Panc1 (cell line): ENCODE data around the gene CACNG6. TPM values are rescaled to one million over a fixed set of nuclear protein-coding genes. Genes with fewer than 3 reads are reported as not detected.

ENCODE experiments used
- ATAC-seq: fragments of 200-7000 bp; cut with Tn5 transposase; 2 replicates; pipeline ENCODE4 v1.9.1; 2020; ENCODE audit warnings: mild to moderate bottlenecking, moderate library complexity
- BruUV-seq: library from RNA; stranded (reverse); fragments of 400-500 nt; replicated peaks from 2 replicates; lab custom pipeline; 2021; lab: Mats Ljungman, UMichigan
- CTCF ChIA-PET: fragments of 300-600 bp; sonication (Branson Sonifier 250); formaldehyde crosslinking; loops from one replicate; lab custom pipeline; 2022; ENCODE audit warnings: antibody characterized with exemption; lab: Charles Lee
- POLR2A ChIA-PET: fragments of 300-600 bp; sonication (Branson Sonifier 250); formaldehyde crosslinking; loops from one replicate; lab custom pipeline; 2022; ENCODE audit warnings: antibody characterized with exemption; lab: Charles Lee
- DNase-seq: peaks from one replicate; pipeline ENCODE4 v3.0.0-alpha.2; 2010; ENCODE audit warnings: low read depth, low spot score
- H3K27ac ChIP-seq: 2 replicates; pipeline ENCODE4 v1.5.1; 2011; ENCODE audit warnings: mild to moderate bottlenecking, low read length, inconsistent platforms
- H3K27me3 ChIP-seq: fragments of 200-500 bp; sonication (Bioruptor generic); 2 replicates; pipeline ENCODE4 v1.6.0; 2014; ENCODE audit warnings: low read length, inconsistent platforms; ENCODE audit not compliant: control insufficient read depth, insufficient read depth
- H3K36me3 ChIP-seq: fragments of 200-500 bp; sonication (Bioruptor generic); 2 replicates; pipeline ENCODE4 v1.5.1; 2014; ENCODE audit warnings: inconsistent platforms, mild to moderate bottlenecking, low read length, moderate library complexity; ENCODE audit not compliant: control insufficient read depth, insufficient read depth
- H3K4me1 ChIP-seq: 2 replicates; pipeline ENCODE4 v1.5.1; 2011; ENCODE audit warnings: inconsistent platforms, mild to moderate bottlenecking, low read length, moderate library complexity; ENCODE audit not compliant: control insufficient read depth, insufficient read depth
- H3K4me3 ChIP-seq, 2 experiments: 2 replicates each; pipeline ENCODE4 v1.5.1; 2011 to 2012; ENCODE audit warnings: low read depth in 2 of 2, low read length in 2 of 2, mild to moderate bottlenecking in 2 of 2, inconsistent platforms in 1 of 2, moderate library complexity in 1 of 2
- H3K9me3 ChIP-seq: fragments of 200-500 bp; sonication (Bioruptor generic); 2 replicates; pipeline ENCODE4 v1.5.1; 2014; ENCODE audit warnings: low read depth, mild to moderate bottlenecking, inconsistent platforms, low read length, moderate library complexity; ENCODE audit not compliant: control insufficient read depth, insufficient read depth
- POLR2AphosphoS5 ChIP-seq: IDR thresholded peaks from 2 replicates; pipeline ENCODE4 v1.6.1; 2012; ENCODE audit warnings: mild to moderate bottlenecking, low read depth, low read length, moderate library complexity
- SIN3A ChIP-seq: IDR thresholded peaks from 2 replicates; pipeline ENCODE4 v1.6.1; 2012; ENCODE audit warnings: low read depth, mild to moderate bottlenecking, low read length, moderate library complexity, borderline replicate concordance; ENCODE audit not compliant: insufficient read depth
- TCF7L2 ChIP-seq: IDR thresholded peaks from 2 replicates; pipeline ENCODE4 v1.6.1; 2011; ENCODE audit warnings: mild to moderate bottlenecking, low read depth, low read length, inconsistent platforms
- in situ Hi-C: cut with HindIII; loops from 2 replicates; pipeline ENCODE4 v1.10.0; 2016; ENCODE audit warnings: low sequenced_read_pairs, low pct_unique_long_range_greater_than_20kb
- intact Hi-C: fragments of 100-400 bp; cut with micrococcal nuclease; formaldehyde crosslinking; loops from one replicate; pipeline ENCODE4 v1.10.0; 2022; ENCODE audit not compliant: unreplicated experiment
- total RNA-seq: library from RNA; stranded (reverse); gene quantifications from one replicate; pipeline ENCODE4 v1.2.1, GENCODE V29; 2021; ENCODE audit not compliant: unreplicated experiment
- TF ChIP-seq, protein P1 (sequence below), 2 experiments: IDR thresholded peaks; 2 replicates each; pipeline ENCODE4 v1.6.1; 2011 to 2012; ENCODE audit warnings: low read depth in 2 of 2, control low read depth in 1 of 2, low read length in 1 of 2, mild to moderate bottlenecking in 1 of 2, moderate library complexity in 1 of 2; ENCODE audit not compliant: insufficient read depth in 1 of 2
- TF ChIP-seq, protein P2 (sequence below): fragments of 450-650 bp; IDR thresholded peaks from 2 replicates; pipeline ENCODE4 v1.5.1; 2017; ENCODE audit warnings: mild to moderate bottlenecking

Gene CACNG6
- total RNA-seq, 1 experiment from 2014 or later: 14.6 TPM

DNA sequence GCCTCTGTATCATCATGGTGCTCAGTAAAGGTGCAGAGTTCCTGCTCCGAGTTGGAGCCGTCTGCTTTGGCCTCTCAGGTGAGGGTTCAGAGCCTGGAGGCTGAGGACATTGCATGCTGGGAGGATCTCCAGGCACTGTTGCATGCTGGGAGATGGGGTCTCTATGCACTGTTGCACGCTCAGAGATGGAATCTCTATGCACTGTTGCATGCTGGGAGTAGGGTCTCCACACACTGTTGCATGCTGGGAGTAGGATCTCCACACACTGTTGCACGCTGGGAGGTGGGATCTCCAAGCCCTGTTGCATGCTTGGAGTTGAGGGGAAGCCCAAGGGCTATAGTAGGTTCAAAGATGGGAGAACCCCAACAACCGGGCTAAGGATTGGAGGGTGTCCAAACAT, 8.3 kb downstream of the CACNG6 start:
- Histone ChIP-seq H3K9me3 (no peaks in the 10 kb centered on the region), H3K4me1 (peaks cover 46% of the 10 kb centered on the region), H3K27me3 (no peaks in the 10 kb centered on the region), H3K36me3 (no peaks in the 10 kb centered on the region), H3K27ac (peak overlapping the region; percentile 94), H3K4me3 (no peak overlapping the region)
- ATAC-seq (no peak), DNase-seq (no peak)
- POLR2A ChIA-PET: no interaction called here
- TF ChIP-seq, protein P1, sequence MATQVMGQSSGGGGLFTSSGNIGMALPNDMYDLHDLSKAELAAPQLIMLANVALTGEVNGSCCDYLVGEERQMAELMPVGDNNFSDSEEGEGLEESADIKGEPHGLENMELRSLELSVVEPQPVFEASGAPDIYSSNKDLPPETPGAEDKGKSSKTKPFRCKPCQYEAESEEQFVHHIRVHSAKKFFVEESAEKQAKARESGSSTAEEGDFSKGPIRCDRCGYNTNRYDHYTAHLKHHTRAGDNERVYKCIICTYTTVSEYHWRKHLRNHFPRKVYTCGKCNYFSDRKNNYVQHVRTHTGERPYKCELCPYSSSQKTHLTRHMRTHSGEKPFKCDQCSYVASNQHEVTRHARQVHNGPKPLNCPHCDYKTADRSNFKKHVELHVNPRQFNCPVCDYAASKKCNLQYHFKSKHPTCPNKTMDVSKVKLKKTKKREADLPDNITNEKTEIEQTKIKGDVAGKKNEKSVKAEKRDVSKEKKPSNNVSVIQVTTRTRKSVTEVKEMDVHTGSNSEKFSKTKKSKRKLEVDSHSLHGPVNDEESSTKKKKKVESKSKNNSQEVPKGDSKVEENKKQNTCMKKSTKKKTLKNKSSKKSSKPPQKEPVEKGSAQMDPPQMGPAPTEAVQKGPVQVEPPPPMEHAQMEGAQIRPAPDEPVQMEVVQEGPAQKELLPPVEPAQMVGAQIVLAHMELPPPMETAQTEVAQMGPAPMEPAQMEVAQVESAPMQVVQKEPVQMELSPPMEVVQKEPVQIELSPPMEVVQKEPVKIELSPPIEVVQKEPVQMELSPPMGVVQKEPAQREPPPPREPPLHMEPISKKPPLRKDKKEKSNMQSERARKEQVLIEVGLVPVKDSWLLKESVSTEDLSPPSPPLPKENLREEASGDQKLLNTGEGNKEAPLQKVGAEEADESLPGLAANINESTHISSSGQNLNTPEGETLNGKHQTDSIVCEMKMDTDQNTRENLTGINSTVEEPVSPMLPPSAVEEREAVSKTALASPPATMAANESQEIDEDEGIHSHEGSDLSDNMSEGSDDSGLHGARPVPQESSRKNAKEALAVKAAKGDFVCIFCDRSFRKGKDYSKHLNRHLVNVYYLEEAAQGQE (IDR thresholded peaks at IDR 0.05; ENCODE audit: insufficient read depth in 1 of 2, low read depth in 2 of 2, low read length in 1 of 2): no peak
- TF ChIP-seq TCF7L2 (no peak), SIN3A (no peak), POLR2AphosphoS5 (no peak)
- TF ChIP-seq, protein P2, sequence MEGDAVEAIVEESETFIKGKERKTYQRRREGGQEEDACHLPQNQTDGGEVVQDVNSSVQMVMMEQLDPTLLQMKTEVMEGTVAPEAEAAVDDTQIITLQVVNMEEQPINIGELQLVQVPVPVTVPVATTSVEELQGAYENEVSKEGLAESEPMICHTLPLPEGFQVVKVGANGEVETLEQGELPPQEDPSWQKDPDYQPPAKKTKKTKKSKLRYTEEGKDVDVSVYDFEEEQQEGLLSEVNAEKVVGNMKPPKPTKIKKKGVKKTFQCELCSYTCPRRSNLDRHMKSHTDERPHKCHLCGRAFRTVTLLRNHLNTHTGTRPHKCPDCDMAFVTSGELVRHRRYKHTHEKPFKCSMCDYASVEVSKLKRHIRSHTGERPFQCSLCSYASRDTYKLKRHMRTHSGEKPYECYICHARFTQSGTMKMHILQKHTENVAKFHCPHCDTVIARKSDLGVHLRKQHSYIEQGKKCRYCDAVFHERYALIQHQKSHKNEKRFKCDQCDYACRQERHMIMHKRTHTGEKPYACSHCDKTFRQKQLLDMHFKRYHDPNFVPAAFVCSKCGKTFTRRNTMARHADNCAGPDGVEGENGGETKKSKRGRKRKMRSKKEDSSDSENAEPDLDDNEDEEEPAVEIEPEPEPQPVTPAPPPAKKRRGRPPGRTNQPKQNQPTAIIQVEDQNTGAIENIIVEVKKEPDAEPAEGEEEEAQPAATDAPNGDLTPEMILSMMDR: no peak
- no TSS peak for BruUV-seq
- CTCF ChIA-PET: no interaction called here
- in situ Hi-C loops: no loop called here
- intact Hi-C loops: no loop called here

DNA sequence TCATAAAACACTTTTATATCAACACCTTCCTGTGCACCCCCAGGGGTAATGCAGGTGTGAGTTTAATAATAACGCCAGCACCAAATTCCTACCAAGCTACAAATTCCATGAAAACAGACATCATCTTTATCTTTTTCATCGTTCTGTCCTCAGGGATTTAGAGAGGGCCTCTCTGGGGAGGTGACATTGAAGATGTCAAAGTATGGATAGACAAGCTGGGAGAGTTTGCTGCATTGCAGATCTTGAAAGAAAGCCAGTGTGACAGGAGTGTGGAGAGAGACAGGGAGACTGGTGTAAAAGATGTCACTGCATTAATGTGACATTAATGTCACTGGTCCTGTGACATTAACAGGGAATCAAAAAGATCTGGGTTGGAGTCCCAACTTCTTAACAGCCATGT, 10.1 kb downstream of the CACNG6 start:
- intact Hi-C loops (no loop called here), in situ Hi-C loops (no loop called here)
- Histone ChIP-seq H3K36me3 (no peaks in the 10 kb centered on the region), H3K4me3 (no peak overlapping the region), H3K4me1 (peaks cover 46% of the 10 kb centered on the region), H3K27me3 (no peaks in the 10 kb centered on the region), H3K9me3 (no peaks in the 10 kb centered on the region), H3K27ac (peak overlapping the region; percentile 94)
- POLR2A ChIA-PET: no interaction called here
- CTCF ChIA-PET: interaction anchor here (1.6 to 1.7 kb wide), 2 partner anchors 22 to 120 kb away, joined by 3 to 4 read pairs; partner anchors contain the start of gene PRKCG
- DNase-seq (no peak), ATAC-seq (no peak)
- TF ChIP-seq POLR2AphosphoS5 (no peak; the same call in 1 of the 2 replicates), SIN3A (no peak), TCF7L2 (no peak)
- TF ChIP-seq, protein P2: no peak
- TF ChIP-seq, protein P1 (IDR thresholded peaks at IDR 0.05; ENCODE audit: insufficient read depth in 1 of 2, low read depth in 2 of 2, low read length in 1 of 2): no peak
- BruUV-seq: no TSS peak
